ENCODE results near the gene ARPC3. TPM values are rescaled to one million over a fixed set of nuclear protein-coding genes. Genes with fewer than 3 reads are reported as not detected.
"Not testable (repeated sequence)": the region's sequence is repeated elsewhere in the genome, so short reads cannot be mapped to it uniquely, and the experiment has no call there.

The ARPC3 gene
- total and polyA plus RNA-seq, 10 of the 15 experiments (the other 5 are each of a cell fraction or from before 2014, with no cell fraction given) = 81.6 to 890 (median 564) TPM

GRCh38 chr12:110421159-110421661, 28.9 kb downstream of the ARPC3 start:
- Histone ChIP-seq H3K4me2 (ENCODE audit: control insufficient read depth, insufficient read depth) (no peak overlapping the region), H3K4me3 (no peak overlapping the region), H3K79me2 (ENCODE audit: control insufficient read depth, insufficient read depth, low read length) (no peaks in the 10 kb centered on the region), H3K27ac (ENCODE audit: control insufficient read depth, insufficient read depth) (no peak overlapping the region), H3K27me3 (replicated peaks in 1 of 2; ENCODE audit: control insufficient read depth in 2 of 2, insufficient read depth in 2 of 2, low read length in 1 of 2) (no peaks in the 10 kb centered on the region), H3K4me1 (ENCODE audit: control insufficient read depth, insufficient read depth, low read length) (no peaks in the 10 kb centered on the region), H3K9ac (ENCODE audit: control insufficient read depth, insufficient read depth, low read length) (no peak overlapping the region), H2AFZ (ENCODE audit: control insufficient read depth, low read depth, low read length) (no peak overlapping the region), H4K20me1 (ENCODE audit: control insufficient read depth, insufficient read depth) (no peaks in the 10 kb centered on the region), H3K36me3 (ENCODE audit: control insufficient read depth in 2 of 2, insufficient read depth in 2 of 2, low read length in 1 of 2) (no peaks in the 10 kb centered on the region), H3K9me3 (replicated peaks; ENCODE audit: control insufficient read depth, insufficient read depth, low read length) (no peaks in the 10 kb centered on the region)
- intact Hi-C loops (cut with micrococcal nuclease; ENCODE audit: unreplicated experiment) = no loop called here
- no TSS peak for BruUV-seq (replicated peaks)
- no peak for DNase-seq (ENCODE audit: low read depth, low spot score)
- in situ Hi-C loops (cut with MboI) = no loop called here
- ATAC-seq = no peak
- WGBS (ENCODE audit: insufficient coverage, insufficient replicate concordance, low lambda C conversion rate, missing lambda C conversion rate) = 22% methylated on average over 3 of the region's 3 CpGs
- ChIA-PET POLR2A (no interaction called here), SMC1A (ENCODE audit: uncharacterized antibody, unreplicated experiment) (interaction anchor here (1.1 to 1.5 kb wide), 5 partner anchors 10 to 317 kb away, joined by 3 to 5 read pairs (median 4); no protein-coding TSS in a partner anchor), CTCF (interaction anchor here (1.0 to 3.4 kb wide), 4 partner anchors 10 to 324 kb away, joined by 3 to 21 read pairs (median 4); no protein-coding TSS in a partner anchor), RAD21 (ENCODE audit: unreplicated experiment) (interaction anchor here (1.3 kb wide), 1 partner anchor 65 kb away, joined by 3 read pairs; no protein-coding TSS in a partner anchor)
- TF ChIP-seq MTA2 (IDR thresholded peaks at IDR 0.05; ENCODE audit: low read depth) (no peak), TCF3 (IDR thresholded peaks at IDR 0.05; ENCODE audit: borderline replicate concordance, insufficient read depth, low read depth, low read length) (no peak), NFIC (IDR thresholded peaks at IDR 0.05; ENCODE audit: low read depth, low read length) (no peak), BRCA1 (IDR thresholded peaks at IDR 0.05; ENCODE audit: low read depth, low read length) (no peak), POLR2AphosphoS2 (IDR thresholded peaks at IDR 0.05; ENCODE audit: low read depth, low read length) (no peak), ZBTB11 (CRISPR knock-in tag; IDR thresholded peaks at IDR 0.05) (no peak), DPF2 (IDR thresholded peaks at IDR 0.05) (no peak), ELK1 (IDR thresholded peaks at IDR 0.05; ENCODE audit: low read depth, low read length) (no peak), CEBPB (IDR thresholded peaks at IDR 0.05; ENCODE audit: borderline replicate concordance in 1 of 2, low read depth in 2 of 2, low read length in 2 of 2) (no peak), CBX3 (IDR thresholded peaks at IDR 0.05; ENCODE audit: borderline replicate concordance, low read depth) (no peak), CBX5 (IDR thresholded peaks at IDR 0.05; ENCODE audit: low read depth) (no peak)
- no peak for FAIRE-seq

GRCh38 chr12:110420644-110421043, 29.5 kb downstream of the ARPC3 start:
- DNase-seq (ENCODE audit: low read depth, low spot score); H3K4me3 ChIP-seq; H3K79me2 ChIP-seq (ENCODE audit: control insufficient read depth, insufficient read depth, low read length); H3K36me3 ChIP-seq (ENCODE audit: control insufficient read depth in 2 of 2, insufficient read depth in 2 of 2, low read length in 1 of 2); H4K20me1 ChIP-seq (ENCODE audit: control insufficient read depth, insufficient read depth); H2AFZ ChIP-seq (ENCODE audit: control insufficient read depth, low read depth, low read length); H3K4me1 ChIP-seq (ENCODE audit: control insufficient read depth, insufficient read depth, low read length); H3K27me3 ChIP-seq (replicated peaks in 1 of 2; ENCODE audit: control insufficient read depth in 2 of 2, insufficient read depth in 2 of 2, low read length in 1 of 2); ATAC-seq; H3K4me2 ChIP-seq (ENCODE audit: control insufficient read depth, insufficient read depth); in situ Hi-C loops (cut with MboI); H3K9me3 ChIP-seq (replicated peaks; ENCODE audit: control insufficient read depth, insufficient read depth, low read length); BruUV-seq (replicated peaks); FAIRE-seq; H3K9ac ChIP-seq (ENCODE audit: control insufficient read depth, insufficient read depth, low read length); H3K27ac ChIP-seq (ENCODE audit: control insufficient read depth, insufficient read depth); intact Hi-C loops (cut with micrococcal nuclease; ENCODE audit: unreplicated experiment): not testable (repeated sequence)
- RAD21 ChIA-PET (ENCODE audit: unreplicated experiment) = interaction anchor here (0.6 kb wide), 1 partner anchor 11 kb away, joined by 3 read pairs; no protein-coding TSS in a partner anchor
- WGBS (ENCODE audit: insufficient coverage, insufficient replicate concordance, low lambda C conversion rate, missing lambda C conversion rate) = 43% methylated on average over 1 of the region's 1 CpG
- SMC1A ChIA-PET (ENCODE audit: uncharacterized antibody, unreplicated experiment) = interaction anchor here (1.2 to 1.5 kb wide), 2 partner anchors 11 to 316 kb away, joined by 4 to 5 read pairs; no protein-coding TSS in a partner anchor
- POLR2A ChIA-PET = interaction anchor here (0.6 kb wide), 1 partner anchor 52 kb away, joined by 3 read pairs; no protein-coding TSS in a partner anchor
- CTCF ChIA-PET = interaction anchor here (1.0 to 3.4 kb wide), 4 partner anchors 11 to 323 kb away, joined by 3 to 21 read pairs (median 4); no protein-coding TSS in a partner anchor

Data from GM12878 (cell line).